Activated CD4-positive, alpha-beta T cell treated with anti-CD3 and anti-CD28 coated beads for 36 hours (primary cell): Measurements from ENCODE around the gene PLEKHA1. TPM values are rescaled to one million over a fixed set of nuclear protein-coding genes. Genes with fewer than 3 reads are reported as not detected.

Source experiments
- ATAC-seq: fragments of 200-7000 bp; cut with Tn5 transposase; one replicate; pipeline ENCODE4 v1.10.0; 2021; ENCODE audit warnings: mild to moderate bottlenecking, moderate library complexity
- CTCF ChIA-PET: fragments of 350-600 bp; sonication (Branson Sonifier 250); formaldehyde crosslinking; loops from one replicate; lab custom pipeline; 2021; ENCODE audit warnings: antibody characterized with exemption; lab: Charles Lee
- POLR2A ChIA-PET: fragments of 350-600 bp; sonication (Branson Sonifier 250); formaldehyde crosslinking; loops from one replicate; lab custom pipeline; 2021; ENCODE audit warnings: antibody characterized with exemption, inconsistent platforms; lab: Charles Lee
- DNase-seq: peaks from one replicate; pipeline ENCODE4 v3.0.0-alpha.2; 2020
- H3K27ac Mint-ChIP-seq: one replicate; pipeline ENCODE4 v1.8.0; 2021; ENCODE audit warnings: mixed read lengths
- H3K27me3 Mint-ChIP-seq: one replicate; pipeline ENCODE4 v1.8.0; 2021; ENCODE audit warnings: mixed read lengths
- H3K36me3 Mint-ChIP-seq: one replicate; pipeline ENCODE4 v1.8.0; 2021; ENCODE audit warnings: low read depth, mixed read lengths
- H3K4me1 Mint-ChIP-seq: one replicate; pipeline ENCODE4 v1.8.0; 2021; ENCODE audit warnings: mixed read lengths
- H3K4me3 Mint-ChIP-seq: one replicate; pipeline ENCODE4 v1.8.0; 2021; ENCODE audit warnings: mild to moderate bottlenecking, moderate library complexity, mixed read lengths
- H3K9me3 Mint-ChIP-seq: one replicate; pipeline ENCODE4 v1.8.0; 2021; ENCODE audit warnings: low read depth, mixed read lengths
- intact Hi-C, 2 experiments: fragments of 100-400 bp; cut with DNase I in 1 of 2; cut with micrococcal nuclease in 1 of 2; formaldehyde crosslinking; loops; one replicate each; pipeline versions ENCODE4 v1.14.2 to v1.15.1; 2022 to 2024; cut with DNase I, micrococcal nuclease
- total RNA-seq, 2 experiments: library from RNA; stranded (reverse); gene quantifications; one replicate each; pipeline ENCODE4 v1.2.3, GENCODE V29; 2021

The PLEKHA1 gene
- total RNA-seq, 2 experiments from 2014 or later = 7.7 to 11.7 TPM

- H3K4me3 Mint-ChIP-seq = no peak overlapping the region
- ATAC-seq = no peak
- ChIA-PET CTCF (interaction anchor here (1.0 to 1.4 kb wide), 3 partner anchors 93 to 229 kb away, joined by 3 to 4 read pairs (median 4); no protein-coding TSS in a partner anchor), POLR2A (no interaction called here)
- intact Hi-C loops = no loop called here
- H3K27ac Mint-ChIP-seq = no peak overlapping the region
- no peaks in the 10 kb centered on the region for H3K9me3 Mint-ChIP-seq
- peaks cover 17% of the 10 kb centered on the region for H3K27me3 Mint-ChIP-seq
- DNase-seq = no peak
- peaks cover 7% of the 10 kb centered on the region for H3K4me1 Mint-ChIP-seq
- H3K36me3 Mint-ChIP-seq = no peaks in the 10 kb centered on the region
Measured at GRCh38 chr10:122336332-122336731, 38.2 kb upstream of the PLEKHA1 start.

GRCh38 chr10:122336961-122337360 lies 37.5 kb upstream of the PLEKHA1 start:
- no peak for ATAC-seq
- H3K4me1 Mint-ChIP-seq = peaks cover 7% of the 10 kb centered on the region
- ChIA-PET CTCF (no interaction called here), POLR2A (no interaction called here)
- H3K27ac Mint-ChIP-seq = no peak overlapping the region
- H3K36me3 Mint-ChIP-seq = no peaks in the 10 kb centered on the region
- no peak overlapping the region for H3K4me3 Mint-ChIP-seq
- H3K27me3 Mint-ChIP-seq = peaks cover 13% of the 10 kb centered on the region
- DNase-seq = no peak
- H3K9me3 Mint-ChIP-seq = no peaks in the 10 kb centered on the region
- intact Hi-C loops = no loop called here

DNA sequence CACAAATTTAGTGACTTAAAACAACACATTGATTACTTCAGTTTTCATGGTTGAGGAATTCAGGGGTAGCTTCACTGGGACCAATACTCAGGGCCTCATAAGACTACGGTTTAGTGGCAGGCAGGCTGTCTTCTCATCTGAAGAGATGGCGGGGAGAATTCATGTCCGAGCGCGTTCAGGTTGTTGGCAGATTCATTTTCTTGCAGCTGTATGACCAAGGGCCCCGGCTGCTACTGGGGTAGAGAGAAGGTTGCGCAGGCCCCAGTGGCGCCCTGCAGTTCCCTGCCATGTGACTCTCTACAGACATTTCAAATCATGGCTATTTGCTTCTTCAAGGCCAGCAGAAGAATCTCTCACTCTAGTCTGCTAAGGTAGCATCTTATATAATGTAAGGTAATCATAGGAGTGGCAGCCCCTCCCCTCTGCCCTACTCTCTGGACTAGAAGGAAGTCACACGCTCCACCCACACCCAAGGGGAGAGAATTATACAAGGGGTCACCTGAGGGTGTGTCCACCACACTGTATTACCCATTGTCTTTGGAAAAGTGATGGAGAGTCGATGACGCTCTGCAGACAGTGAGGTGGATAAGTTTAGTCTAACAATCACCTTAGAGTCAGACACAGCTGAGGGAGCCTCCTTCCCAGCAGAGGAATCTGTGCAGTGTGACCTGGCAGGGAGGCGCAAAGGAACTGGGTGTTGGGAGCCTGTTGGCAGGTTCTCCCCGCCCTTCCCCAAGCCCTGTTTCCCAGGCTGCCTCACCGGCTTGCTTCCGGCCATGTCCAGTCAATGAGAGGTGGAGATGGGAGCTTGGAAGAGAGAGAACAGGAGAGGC lies 35.7 kb upstream of the PLEKHA1 start:
- no peak for DNase-seq
- no peaks in the 10 kb centered on the region for H3K36me3 Mint-ChIP-seq
- peaks cover 6% of the 10 kb centered on the region for H3K4me1 Mint-ChIP-seq
- no peaks in the 10 kb centered on the region for H3K9me3 Mint-ChIP-seq
- CTCF ChIA-PET = interaction anchor here (2.8 kb wide), 1 partner anchor 96 kb away, joined by 17 read pairs; no protein-coding TSS in a partner anchor
- H3K27me3 Mint-ChIP-seq = peaks cover 10% of the 10 kb centered on the region
- no peak for ATAC-seq
- intact Hi-C loops = no loop called here
- H3K4me3 Mint-ChIP-seq = no peak overlapping the region
- POLR2A ChIA-PET = no interaction called here
- H3K27ac Mint-ChIP-seq = no peak overlapping the region

- intact Hi-C loops = loop anchor here (5.0 kb wide), 2 partner anchors 44 to 361 kb away; no protein-coding TSS in a partner anchor
- no peak for ATAC-seq
- Mint-ChIP-seq H3K27me3 (peaks cover 4% of the 10 kb centered on the region), H3K4me3 (no peak overlapping the region), H3K9me3 (no peaks in the 10 kb centered on the region), H3K27ac (no peak overlapping the region), H3K36me3 (no peaks in the 10 kb centered on the region), H3K4me1 (peaks cover 11% of the 10 kb centered on the region)
- ChIA-PET POLR2A (no interaction called here), CTCF (interaction anchor here (1.8 to 1.9 kb wide), 2 partner anchors 42 to 224 kb away, joined by 6 to 7 read pairs; no protein-coding TSS in a partner anchor)
- DNase-seq = no peak
Measured at GRCh38 chr10:122341141-122341810, 33.2 kb upstream of the PLEKHA1 start.

GRCh38 chr10:122342293-122343134 lies 32.0 kb upstream of the PLEKHA1 start:
- intact Hi-C loops = loop anchor here (1.0 to 5.0 kb wide), 5 partner anchors 44 to 360 kb away; no protein-coding TSS in a partner anchor
- ChIA-PET CTCF (interaction anchor here (0.6 to 5.9 kb wide), 22 partner anchors 10 to 567 kb away, joined by 3 to 64 read pairs (median 5); partner anchors contain the start of gene FAM24A), POLR2A (no interaction called here)
- H3K27ac Mint-ChIP-seq = no peak overlapping the region
- DNase-seq = peak; percentile 73
- peaks cover 4% of the 10 kb centered on the region for H3K27me3 Mint-ChIP-seq
- ATAC-seq = peak; percentile 82
- peaks cover 11% of the 10 kb centered on the region for H3K4me1 Mint-ChIP-seq
- no peaks in the 10 kb centered on the region for H3K9me3 Mint-ChIP-seq
- no peak overlapping the region for H3K4me3 Mint-ChIP-seq
- no peaks in the 10 kb centered on the region for H3K36me3 Mint-ChIP-seq

- no peak for DNase-seq
- ATAC-seq = no peak
- Mint-ChIP-seq H3K27me3 (no peaks in the 10 kb centered on the region), H3K9me3 (no peaks in the 10 kb centered on the region), H3K4me1 (peaks cover 11% of the 10 kb centered on the region), H3K36me3 (no peaks in the 10 kb centered on the region), H3K4me3 (no peak overlapping the region), H3K27ac (no peak overlapping the region)
- intact Hi-C loops = loop anchor here (2.0 to 5.0 kb wide), 3 partner anchors 44 to 359 kb away; no protein-coding TSS in a partner anchor
- ChIA-PET POLR2A (no interaction called here), CTCF (interaction anchor here (0.6 to 5.9 kb wide), 22 partner anchors 11 to 567 kb away, joined by 3 to 64 read pairs (median 5); partner anchors contain the start of gene FAM24A)
Measured at GRCh38 chr10:122343135-122343800, 31.2 kb upstream of the PLEKHA1 start.

DNA sequence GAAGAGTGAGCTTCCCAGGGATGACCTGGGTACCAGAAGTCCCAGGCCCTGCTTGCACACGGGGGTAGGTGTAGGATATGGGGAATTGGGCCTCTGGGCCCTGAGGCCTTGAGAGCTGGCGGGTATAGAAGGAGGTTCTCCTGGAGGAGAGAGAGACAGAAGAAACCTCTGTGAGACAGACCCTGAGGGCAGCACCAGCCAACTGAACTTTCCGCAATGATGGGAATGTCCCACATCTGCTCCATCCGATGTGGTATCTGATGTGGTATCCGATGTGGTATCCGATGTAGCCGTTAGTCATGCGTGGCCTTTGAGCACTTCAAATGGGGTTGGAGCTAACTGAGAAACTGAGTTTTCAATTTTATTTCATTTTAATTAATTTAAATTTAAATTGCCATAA lies 30.6 kb upstream of the PLEKHA1 start:
- no peaks in the 10 kb centered on the region for H3K36me3 Mint-ChIP-seq
- no peak overlapping the region for H3K27ac Mint-ChIP-seq
- H3K9me3 Mint-ChIP-seq = no peaks in the 10 kb centered on the region
- peaks cover 11% of the 10 kb centered on the region for H3K4me1 Mint-ChIP-seq
- ATAC-seq = no peak
- intact Hi-C loops = loop anchor here (2.0 to 5.0 kb wide), 3 partner anchors 45 to 358 kb away; no protein-coding TSS in a partner anchor
- POLR2A ChIA-PET = no interaction called here
- DNase-seq = no peak
- H3K4me3 Mint-ChIP-seq = no peak overlapping the region
- H3K27me3 Mint-ChIP-seq = no peaks in the 10 kb centered on the region
- CTCF ChIA-PET = interaction anchor here (0.6 to 5.9 kb wide), 4 partner anchors 12 to 91 kb away, joined by 3 to 64 read pairs (median 4); no protein-coding TSS in a partner anchor

GRCh38 chr10:122344741-122345258 lies 29.7 kb upstream of the PLEKHA1 start:
- DNase-seq = peak; percentile 35
- H3K4me3 Mint-ChIP-seq = no peak overlapping the region
- POLR2A ChIA-PET = no interaction called here

DNA sequence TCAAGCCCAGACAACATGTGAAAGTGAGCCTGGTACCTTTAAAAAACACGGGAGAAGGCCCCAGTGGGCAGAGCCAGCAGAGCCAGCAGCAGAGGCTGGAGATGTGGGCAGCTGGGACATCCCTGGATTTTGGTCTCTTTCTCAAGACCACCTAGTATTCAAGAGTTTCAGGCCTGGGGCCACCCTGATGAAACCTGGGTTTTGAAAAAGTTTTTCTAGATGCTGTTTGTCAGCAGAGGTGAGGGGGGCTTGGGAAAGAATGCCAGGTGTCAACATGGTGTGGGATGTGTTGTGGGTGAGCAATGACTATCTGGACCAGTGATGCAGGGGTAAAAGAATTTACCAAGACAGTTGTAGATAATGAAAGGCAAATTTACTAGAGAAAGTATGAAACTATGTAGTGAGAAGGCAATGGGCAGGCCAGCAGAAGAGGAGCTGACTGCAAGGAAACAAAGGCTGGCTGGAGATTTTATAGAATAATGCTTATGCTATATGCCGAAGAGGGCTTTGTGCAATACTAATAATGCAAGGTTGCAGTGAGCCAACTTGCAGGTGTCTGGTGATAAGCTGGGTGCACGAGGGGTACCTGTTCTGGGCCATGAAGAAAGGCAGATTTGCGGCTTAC lies 28.1 kb upstream of the PLEKHA1 start:
- intact Hi-C loops = no loop called here
- Mint-ChIP-seq H3K4me1 (peaks cover 11% of the 10 kb centered on the region), H3K27ac (no peak overlapping the region), H3K27me3 (no peaks in the 10 kb centered on the region), H3K9me3 (no peaks in the 10 kb centered on the region), H3K4me3 (no peak overlapping the region), H3K36me3 (no peaks in the 10 kb centered on the region)
- CTCF ChIA-PET = interaction anchor here (5.9 kb wide), 1 partner anchor 88 kb away, joined by 64 read pairs; no protein-coding TSS in a partner anchor
- POLR2A ChIA-PET = no interaction called here
- ATAC-seq (no peak), DNase-seq (no peak)

More at GRCh38 chr10:122344741-122345258, 29.7 kb upstream of the PLEKHA1 start:
- Mint-ChIP-seq H3K9me3 (no peaks in the 10 kb centered on the region), H3K27ac (no peak overlapping the region), H3K4me1 (peaks cover 11% of the 10 kb centered on the region), H3K27me3 (no peaks in the 10 kb centered on the region), H3K36me3 (no peaks in the 10 kb centered on the region)
- CTCF ChIA-PET = interaction anchor here (0.6 to 5.9 kb wide), 3 partner anchors 11 to 90 kb away, joined by 3 to 64 read pairs (median 3); no protein-coding TSS in a partner anchor
- intact Hi-C loops = loop anchor here (5.0 kb wide), 2 partner anchors 47 to 358 kb away; no protein-coding TSS in a partner anchor
- ATAC-seq = peak; percentile 59
